Daoy (cell line): ENCODE data around the gene ARHGEF40. TPM values are rescaled to one million over a fixed set of nuclear protein-coding genes. Genes with fewer than 3 reads are reported as not detected.
A peak's percentile ranks its signal among the peaks of the same experiment; 100 is the strongest.

Experiments
- DNase-seq: peaks from one replicate; pipeline ENCODE4 v3.0.0-alpha.2; 2015; ENCODE audit warnings: low read depth
- total RNA-seq: library from RNA; depleted of rRNA; stranded (reverse); fragments of >200 nt; shearing (Covaris generic); gene quantifications from 2 replicates; pipeline ENCODE4 v1.2.3, GENCODE V29; 2014; rRNA removed

Gene ARHGEF40
- total RNA-seq: 59.9 and 86.1 TPM in 2 replicates

- DNase-seq: peak; percentile 78
These were observed at the start of gene ARHGEF40 for GRCh38 chr14:21070083-21070609. Gene ARHGEF40, plus strand, starts transcription at chr14:21070304. Its CDS starts 93 bp downstream, at chr14:21070397.

GRCh38 chr14:21020977-21021545 is 49.0 kb upstream of the ARHGEF40 start:
- DNase-seq: no peak

- DNase-seq: no peak
These were observed 47.4 kb upstream of the ARHGEF40 start for GRCh38 chr14:21022686-21023085.

GRCh38 chr14:21023174-21023573 is 46.9 kb upstream of the ARHGEF40 start:
- no peak for DNase-seq

GRCh38 chr14:21023817-21024584 is 46.1 kb upstream of the ARHGEF40 start:
- DNase-seq: no peak

GRCh38 chr14:21024585-21025370 is 45.3 kb upstream of the ARHGEF40 start, which contains the start of gene NDRG2:
Gene NDRG2, minus strand, starts transcription at chr14:21025061. Its CDS starts 1,746 bp downstream, at chr14:21023315.
- peak; percentile 70 for DNase-seq

GRCh38 chr14:21025371-21026273 is 44.5 kb upstream of the ARHGEF40 start:
- DNase-seq: peak; percentile 16

- no peak for DNase-seq
These were observed 43.7 kb upstream of the ARHGEF40 start for GRCh38 chr14:21026274-21026987.

- peak; percentile 27 for DNase-seq
These were observed 43.2 kb upstream of the ARHGEF40 start for GRCh38 chr14:21026988-21027315.

GRCh38 chr14:21029917-21030316 is 40.2 kb upstream of the ARHGEF40 start, which contains the start of gene TPPP2:
Gene TPPP2, plus strand, starts transcription at chr14:21030217. Its CDS starts 365 bp downstream, at chr14:21030582.
- no peak for DNase-seq

GRCh38 chr14:21030531-21030930 is 39.6 kb upstream of the ARHGEF40 start:
- no peak for DNase-seq

GRCh38 chr14:21032326-21033132 is 37.6 kb upstream of the ARHGEF40 start:
- DNase-seq: no peak

- no peak for DNase-seq
These were observed 36.9 kb upstream of the ARHGEF40 start for GRCh38 chr14:21033133-21033698.

GRCh38 chr14:21034707-21035106 is 35.4 kb upstream of the ARHGEF40 start, which contains the start of gene RNASE13:
Gene RNASE13, minus strand, starts transcription at chr14:21034807. Its CDS starts 519 bp downstream, at chr14:21034288.
- DNase-seq: no peak

- DNase-seq: peak; percentile 48
These were observed 33.4 kb upstream of the ARHGEF40 start for GRCh38 chr14:21036751-21037150.

GRCh38 chr14:21037156-21037555 is 32.9 kb upstream of the ARHGEF40 start:
- DNase-seq: no peak

GRCh38 chr14:21038441-21039422 is 31.4 kb upstream of the ARHGEF40 start:
- DNase-seq: no peak
